ENCODE data around the gene ASF1B. TPM values are rescaled to one million over a fixed set of nuclear protein-coding genes. Genes with fewer than 3 reads are reported as not detected.
A peak's percentile ranks its signal among the peaks of the same experiment; 100 is the strongest.

ASF1B gene
- total RNA-seq, 2 experiments from 2014 or later, result 143 to 202 TPM

GRCh38 chr19:14156122-14156521 is 19.7 kb upstream of the ASF1B start:
- Histone ChIP-seq H3K9me3 (ENCODE audit: low read length) (no peaks in the 10 kb centered on the region), H3K79me2 (ENCODE audit: insufficient read depth, low read depth, low read length) (no peaks in the 10 kb centered on the region), H3K9me2 (ENCODE audit: insufficient read depth, low read length) (no peaks in the 10 kb centered on the region), H2AFZ (ENCODE audit: low read length) (no peak overlapping the region), H3K4me1 (ENCODE audit: insufficient read depth, low read length, poor library complexity, severe bottlenecking) (no peaks in the 10 kb centered on the region), H3K27ac (ENCODE audit: low read depth, low read length, poor library complexity, severe bottlenecking) (no peak overlapping the region), H3K4me3 (ENCODE audit: low read depth, low read length, poor library complexity, severe bottlenecking) (no peak overlapping the region), H3K36me3 (ENCODE audit: insufficient read depth, low read length) (no peaks in the 10 kb centered on the region), H3K4me2 (ENCODE audit: low read length) (no peak overlapping the region), H4K20me1 (ENCODE audit: insufficient read depth, low read length) (no peaks in the 10 kb centered on the region)
- POLR2A ChIA-PET, result interaction anchor here (0.7 kb wide), 1 partner anchor 24 kb away, joined by 3 read pairs; no protein-coding TSS in a partner anchor
- DNase-seq (ENCODE audit: low spot score), result no peak
- intact Hi-C loops (cut with micrococcal nuclease; ENCODE audit: unreplicated experiment), result no loop called here
- no TSS peak for BruUV-seq (replicated peaks)
- CTCF ChIA-PET (ENCODE audit: unreplicated experiment), result no interaction called here
- TF ChIP-seq EZH2phosphoT487 (IDR thresholded peaks at IDR 0.05; ENCODE audit: borderline replicate concordance, low read depth, low read length) (no peak), CTCF (conservative IDR thresholded peaks at IDR 0.05; ENCODE audit: low read length) (no peak)

GRCh38 chr19:14155371-14155770 is 19.0 kb upstream of the ASF1B start:
- Histone ChIP-seq H3K4me1 (ENCODE audit: insufficient read depth, low read length, poor library complexity, severe bottlenecking) (no peaks in the 10 kb centered on the region), H3K9me3 (ENCODE audit: low read length) (no peaks in the 10 kb centered on the region), H3K4me3 (ENCODE audit: low read depth, low read length, poor library complexity, severe bottlenecking) (no peak overlapping the region), H3K27ac (ENCODE audit: low read depth, low read length, poor library complexity, severe bottlenecking) (no peak overlapping the region), H4K20me1 (ENCODE audit: insufficient read depth, low read length) (no peaks in the 10 kb centered on the region), H3K79me2 (ENCODE audit: insufficient read depth, low read depth, low read length) (no peaks in the 10 kb centered on the region), H3K36me3 (ENCODE audit: insufficient read depth, low read length) (no peaks in the 10 kb centered on the region), H3K4me2 (ENCODE audit: low read length) (no peak overlapping the region), H2AFZ (ENCODE audit: low read length) (no peak overlapping the region), H3K9me2 (ENCODE audit: insufficient read depth, low read length) (no peaks in the 10 kb centered on the region)
- POLR2A ChIA-PET, result interaction anchor here (0.9 kb wide), 1 partner anchor 9 kb away, joined by 4 read pairs; no protein-coding TSS in a partner anchor
- intact Hi-C loops (cut with micrococcal nuclease; ENCODE audit: unreplicated experiment), result no loop called here
- no TSS peak for BruUV-seq (replicated peaks)
- TF ChIP-seq CTCF (conservative IDR thresholded peaks at IDR 0.05; ENCODE audit: low read length) (no peak), EZH2phosphoT487 (IDR thresholded peaks at IDR 0.05; ENCODE audit: borderline replicate concordance, low read depth, low read length) (no peak)
- CTCF ChIA-PET (ENCODE audit: unreplicated experiment), result no interaction called here
- DNase-seq (ENCODE audit: low spot score), result no peak

GRCh38 chr19:14152713-14153112 is 16.3 kb upstream of the ASF1B start:
- Histone ChIP-seq H3K9me2 (ENCODE audit: insufficient read depth, low read length) (no peaks in the 10 kb centered on the region), H3K79me2 (ENCODE audit: insufficient read depth, low read depth, low read length) (no peaks in the 10 kb centered on the region), H3K9me3 (ENCODE audit: low read length) (no peaks in the 10 kb centered on the region), H4K20me1 (ENCODE audit: insufficient read depth, low read length) (no peaks in the 10 kb centered on the region), H3K27ac (ENCODE audit: low read depth, low read length, poor library complexity, severe bottlenecking) (no peak overlapping the region), H2AFZ (ENCODE audit: low read length) (no peak overlapping the region), H3K4me2 (ENCODE audit: low read length) (no peak overlapping the region), H3K4me3 (ENCODE audit: low read depth, low read length, poor library complexity, severe bottlenecking) (no peak overlapping the region), H3K36me3 (ENCODE audit: insufficient read depth, low read length) (no peaks in the 10 kb centered on the region), H3K4me1 (ENCODE audit: insufficient read depth, low read length, poor library complexity, severe bottlenecking) (no peaks in the 10 kb centered on the region)
- BruUV-seq (replicated peaks), result no TSS peak
- ChIA-PET POLR2A (interaction anchor here (0.7 kb wide), 1 partner anchor 16 kb away, joined by 7 read pairs; no protein-coding TSS in a partner anchor), CTCF (ENCODE audit: unreplicated experiment) (no interaction called here)
- intact Hi-C loops (cut with micrococcal nuclease; ENCODE audit: unreplicated experiment), result no loop called here
- TF ChIP-seq EZH2phosphoT487 (IDR thresholded peaks at IDR 0.05; ENCODE audit: borderline replicate concordance, low read depth, low read length) (no peak), CTCF (conservative IDR thresholded peaks at IDR 0.05; ENCODE audit: low read length) (0 out of 2 replicates have a peak, but pooled peaks have one; percentile 11)
- DNase-seq (ENCODE audit: low spot score), result peak; percentile 21
